HL-60 (cell line): ENCODE data around the gene SEPTIN1.

Experiments used
- CTCF ChIP-seq: IDR thresholded peaks from one replicate; pipeline ENCODE4 v1.5.1; 2011; ENCODE audit warnings: low read length, control low read depth, inconsistent platforms; ENCODE audit not compliant: insufficient read depth
- POLR2AphosphoS5 ChIP-seq: IDR thresholded peaks from 2 replicates; pipeline ENCODE4 v1.6.1; 2012; ENCODE audit warnings: low read depth
- REST ChIP-seq: IDR thresholded peaks from 2 replicates; pipeline ENCODE4 v1.6.1; 2012; ENCODE audit warnings: low read depth; ENCODE audit not compliant: insufficient replicate concordance

- TF ChIP-seq CTCF (no peak), POLR2AphosphoS5 (no peak), REST (no peak)
Measured at GRCh38 chr16:30366511-30366910, 15.8 kb downstream of the SEPTIN1 start.
